GM12878 (cell line): ENCODE data around the gene CACNA1S. TPM values are rescaled to one million over a fixed set of nuclear protein-coding genes. Genes with fewer than 3 reads are reported as not detected.

Source experiments
- ATAC-seq: fragments of 200-7000 bp; cut with Tn5 transposase; 3 replicates; pipeline ENCODE4 v1.9.1; 2020; ENCODE audit warnings: mild to moderate bottlenecking, moderate library complexity
- BruUV-seq: library from RNA; stranded (reverse); fragments of 400-500 nt; replicated peaks from 2 replicates; lab custom pipeline; 2021; lab: Mats Ljungman, UMichigan
- CTCF ChIA-PET: fragments of 300-600 bp; sonication (Branson Sonifier 250); formaldehyde crosslinking; extraction: SDS; loops from one replicate; lab custom pipeline; 2021; ENCODE audit warnings: inconsistent platforms; lab: Yijun Ruan, JAX
- POLR2A ChIA-PET: fragments of 350-600 bp; formaldehyde crosslinking; extraction: SDS; loops from one replicate; lab custom pipeline; 2021; ENCODE audit warnings: inconsistent platforms; lab: Charles Lee
- RAD21 ChIA-PET: fragments of 300-600 bp; sonication (Branson Sonifier 250); formaldehyde crosslinking; loops from one replicate; lab custom pipeline; 2023; ENCODE audit warnings: antibody characterized with exemption; ENCODE audit not compliant: unreplicated experiment; lab: Charles Lee
- SMC1A ChIA-PET: fragments of 300-600 bp; sonication (Branson Sonifier 250); formaldehyde crosslinking; loops from one replicate; lab custom pipeline; 2023; ENCODE audit not compliant: unreplicated experiment, uncharacterized antibody; lab: Charles Lee
- DNase-seq: peaks from one replicate; pipeline ENCODE4 v3.0.0-alpha.2; 2011; ENCODE audit warnings: low read depth, low spot score
- FAIRE-seq: peaks from 3 replicates; lab custom pipeline; 2011; peaks lifted over from hg19 to GRCh38; lab: Jason Lieb, UNC
- H2AFZ ChIP-seq: 2 replicates; pipeline ENCODE4 v1.6.0; 2011; ENCODE audit warnings: low read depth, low read length, control low read depth; ENCODE audit not compliant: control insufficient read depth
- H3K27ac ChIP-seq: 2 replicates; pipeline ENCODE4 v1.5.1; 2011; ENCODE audit warnings: control low read depth; ENCODE audit not compliant: control insufficient read depth, insufficient read depth
- H3K27me3 ChIP-seq, 2 experiments: replicated peaks in 1 of 2; 2 replicates each; pipeline versions ENCODE4 v1.6.0 to v1.6.1; 2011; ENCODE audit warnings: low read length in 1 of 2; ENCODE audit not compliant: control insufficient read depth in 2 of 2, insufficient read depth in 2 of 2
- H3K36me3 ChIP-seq, 2 experiments: 2 replicates each; pipeline ENCODE4 v1.5.1; 2011; ENCODE audit warnings: low read length in 1 of 2; ENCODE audit not compliant: control insufficient read depth in 2 of 2, insufficient read depth in 2 of 2
- H3K4me1 ChIP-seq: 2 replicates; pipeline ENCODE4 v1.6.1; 2011; ENCODE audit warnings: mild to moderate bottlenecking, low read length, moderate library complexity, mixed read lengths; ENCODE audit not compliant: control insufficient read depth, insufficient read depth
- H3K4me2 ChIP-seq: 2 replicates; pipeline ENCODE4 v1.6.0; 2011; ENCODE audit warnings: control low read depth; ENCODE audit not compliant: control insufficient read depth, insufficient read depth
- H3K4me3 ChIP-seq: fragments of 200-600 bp; sonication (generic); 2 replicates; pipeline ENCODE4 v1.5.1; 2016
- H3K79me2 ChIP-seq: 2 replicates; pipeline ENCODE4 v1.6.0; 2011; ENCODE audit warnings: low read length; ENCODE audit not compliant: control insufficient read depth, insufficient read depth
- H3K9ac ChIP-seq: 2 replicates; pipeline ENCODE4 v1.8.0; 2011; ENCODE audit warnings: low read length, control low read depth, mixed read lengths; ENCODE audit not compliant: control insufficient read depth, insufficient read depth
- H3K9me3 ChIP-seq: replicated peaks from 3 replicates; pipeline ENCODE4 v1.5.1; 2011; ENCODE audit warnings: mild to moderate bottlenecking, low read length; ENCODE audit not compliant: control insufficient read depth, insufficient read depth
- H4K20me1 ChIP-seq: 2 replicates; pipeline ENCODE4 v1.6.0; 2011; ENCODE audit not compliant: control insufficient read depth, insufficient read depth
- CHD4 ChIP-seq: fragments of 200-600 bp; sonication (generic); IDR thresholded peaks from 2 replicates; pipeline ENCODE4 v1.6.1; 2016; ENCODE audit warnings: mild to moderate bottlenecking
- EZH2 ChIP-seq: IDR thresholded peaks from 2 replicates; pipeline ENCODE4 v1.6.1; 2012; ENCODE audit warnings: low read depth, mild to moderate bottlenecking, control low read depth, inconsistent platforms, low read length, borderline replicate concordance; ENCODE audit not compliant: control insufficient read depth
- PML ChIP-seq: IDR thresholded peaks from 2 replicates; pipeline ENCODE4 v1.6.1; 2012; ENCODE audit warnings: low read length, inconsistent platforms
- WRNIP1 ChIP-seq: IDR thresholded peaks from 2 replicates; pipeline ENCODE4 v1.6.1; 2011; ENCODE audit warnings: low read depth, low read length, improper control_type of control experiment, borderline replicate concordance
- ZZZ3 ChIP-seq: IDR thresholded peaks from 2 replicates; pipeline ENCODE4 v1.6.1; 2011; ENCODE audit warnings: low read depth; ENCODE audit not compliant: control insufficient read depth, insufficient read length
- WGBS: methylation state at CpG from one replicate; pipeline ENCODE4 v1.1.6; 2016; ENCODE audit warnings: low lambda C conversion rate; ENCODE audit not compliant: insufficient replicate concordance, insufficient coverage; ENCODE audit errors: missing lambda C conversion rate; 5-methylcytosine and 5-hydroxymethylcytosine counted together
- in situ Hi-C: fragments of 300-500 bp; cut with MboI; formaldehyde crosslinking; loops from 9 replicates; pipeline ENCODE4 v1.14.3; 2018; ENCODE audit warnings: mixed read lengths
- intact Hi-C: fragments of 100-400 bp; cut with micrococcal nuclease; formaldehyde crosslinking; loops from one replicate; pipeline ENCODE4 v1.14.2; 2022; ENCODE audit not compliant: unreplicated experiment
- polyA plus RNA-seq, 11 experiments: library from polyadenylated mRNA; depleted of rRNA in 4 of 11; unstranded in 6 of 11; stranded (reverse) in 5 of 11; fragments of >200 nt; fragmentation: Nextera tagmentation in 4 of 11; fragmentation: Illumina TruSeq in 1 of 11; extraction: Ambion mirVana in 4 of 11; extraction: Trizol in 1 of 11; gene quantifications; 1 replicate in 1 of 11; 2 replicates in 10 of 11; pipeline versions ENCODE4 v1.2.1 to v1.2.3, GENCODE V29; 2011 to 2016; ENCODE audit warnings: inconsistent platforms in 2 of 11, missing spikeins in 2 of 11, low read depth in 1 of 11
- total RNA-seq, 4 experiments: library from RNA; depleted of rRNA in 3 of 4; stranded (reverse); fragments of >200 nt in 3 of 4; fragmentation: Illumina TruSeq in 1 of 4; extraction: Trizol in 1 of 4; gene quantifications; 2 replicates each; pipeline versions ENCODE4 v1.2.1 to v1.2.3, GENCODE V29; 2013 to 2021
- TF ChIP-seq, protein P1 (sequence below): IDR thresholded peaks from 2 replicates; pipeline ENCODE4 v1.6.1; 2011; ENCODE audit warnings: borderline replicate concordance, low read depth, mild to moderate bottlenecking, moderate library complexity, mixed read lengths, low read length; ENCODE audit not compliant: insufficient read depth; ENCODE audit errors: extremely low read length
- TF ChIP-seq, protein P2 (sequence below): IDR thresholded peaks from 2 replicates; pipeline ENCODE4 v1.6.1; 2011; ENCODE audit warnings: borderline replicate concordance, low read depth, mild to moderate bottlenecking, moderate library complexity, low read length; ENCODE audit not compliant: insufficient read depth, poor library complexity, severe bottlenecking
- TF ChIP-seq, protein P3 (sequence below): IDR thresholded peaks from 2 replicates; pipeline ENCODE4 v1.6.1; 2011; ENCODE audit warnings: mild to moderate bottlenecking, low read depth, low read length, moderate library complexity; ENCODE audit not compliant: insufficient replicate concordance

Gene CACNA1S
- total and polyA plus RNA-seq, 10 of the 15 experiments (the other 5 are each of a cell fraction or from before 2014, with no cell fraction given) = under 0.01 to 0.04 (median 0.02) TPM; not detected in 6

DNA sequence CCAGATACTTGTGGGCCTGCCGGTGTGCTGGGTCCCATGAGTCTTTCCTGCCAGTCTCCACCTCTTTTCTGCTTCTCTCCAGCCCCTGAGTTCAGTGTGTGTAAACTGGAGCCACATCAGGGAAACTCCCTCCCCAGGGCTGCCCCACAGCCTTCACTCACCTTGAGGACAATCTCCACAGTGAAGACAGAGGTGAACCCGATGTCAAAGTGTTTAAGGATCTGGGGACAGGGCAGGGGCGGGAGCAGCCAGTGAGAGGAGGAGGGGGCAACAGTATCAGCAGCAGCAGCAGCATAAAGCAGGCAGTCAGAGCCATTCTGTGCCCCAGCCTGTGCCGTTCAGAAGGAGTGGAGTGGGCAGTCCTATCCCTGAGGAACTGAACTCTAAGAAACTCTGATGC lies 43.2 kb downstream of the CACNA1S start:
- peak; percentile 25; the same call in 2 of the 3 replicates for ATAC-seq
- peaks cover 2 to 10% of the 10 kb centered on the region in 2 experiments for H3K27me3 ChIP-seq
- BruUV-seq = no TSS peak
- FAIRE-seq = no peak
- intact Hi-C loops = no loop called here
- no peak overlapping the region for H2AFZ ChIP-seq
- H3K79me2 ChIP-seq = no peaks in the 10 kb centered on the region
- ChIA-PET POLR2A (no interaction called here), CTCF (interaction anchor here (1.2 to 1.6 kb wide), 2 partner anchors 46 to 97 kb away, joined by 3 to 5 read pairs; no protein-coding TSS in a partner anchor), SMC1A (no interaction called here), RAD21 (no interaction called here)
- no peaks in the 10 kb centered on the region for H3K4me1 ChIP-seq
- H3K36me3 ChIP-seq = no peaks in the 10 kb centered on the region
- H3K9me3 ChIP-seq = no peaks in the 10 kb centered on the region
- in situ Hi-C loops = no loop called here
- no peak for DNase-seq
- TF ChIP-seq, protein P1, sequence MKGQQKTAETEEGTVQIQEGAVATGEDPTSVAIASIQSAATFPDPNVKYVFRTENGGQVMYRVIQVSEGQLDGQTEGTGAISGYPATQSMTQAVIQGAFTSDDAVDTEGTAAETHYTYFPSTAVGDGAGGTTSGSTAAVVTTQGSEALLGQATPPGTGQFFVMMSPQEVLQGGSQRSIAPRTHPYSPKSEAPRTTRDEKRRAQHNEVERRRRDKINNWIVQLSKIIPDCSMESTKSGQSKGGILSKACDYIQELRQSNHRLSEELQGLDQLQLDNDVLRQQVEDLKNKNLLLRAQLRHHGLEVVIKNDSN = no peak
- no peak for TF ChIP-seq EZH2
- H3K27ac ChIP-seq = no peak overlapping the region
- no peak overlapping the region for H3K9ac ChIP-seq
- WGBS = 21% methylated on average over 4 of the region's 4 CpGs
- H3K4me2 ChIP-seq = no peak overlapping the region
- H3K4me3 ChIP-seq = no peak overlapping the region
- no peaks in the 10 kb centered on the region for H4K20me1 ChIP-seq

DNA sequence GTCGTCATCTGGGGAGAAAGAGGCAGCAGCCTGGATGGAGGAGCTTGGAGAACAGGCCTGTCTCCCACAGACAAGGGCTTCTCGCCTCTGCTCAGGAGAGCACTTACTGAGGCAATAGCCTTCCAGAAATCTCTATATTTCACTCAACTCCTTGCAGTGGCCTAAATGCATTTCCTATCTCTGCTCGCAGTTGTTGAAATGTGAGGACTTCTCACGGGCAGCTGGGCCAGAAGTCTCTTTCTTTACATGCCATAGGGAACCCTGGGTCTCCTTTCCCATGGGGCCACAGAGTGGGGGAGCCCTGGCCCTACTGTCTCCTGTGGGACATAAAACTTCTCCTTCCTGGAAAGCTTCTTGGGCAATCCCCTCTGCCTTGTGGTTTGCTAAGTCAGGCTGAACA lies 45.2 kb downstream of the CACNA1S start:
- SMC1A ChIA-PET = no interaction called here
- in situ Hi-C loops = no loop called here
- no peak overlapping the region for H3K4me3 ChIP-seq
- RAD21 ChIA-PET = no interaction called here
- H3K36me3 ChIP-seq = no peaks in the 10 kb centered on the region
- no peak for ATAC-seq
- CTCF ChIA-PET = interaction anchor here (0.9 kb wide), 1 partner anchor 87 kb away, joined by 3 read pairs; no protein-coding TSS in a partner anchor
- H3K4me2 ChIP-seq = no peak overlapping the region
- 34% methylated on average over 4 of the region's 4 CpGs for WGBS
- H3K27ac ChIP-seq = no peak overlapping the region
- H3K9me3 ChIP-seq = no peaks in the 10 kb centered on the region
- H3K9ac ChIP-seq = no peak overlapping the region
- no peak for DNase-seq
- TF ChIP-seq CHD4 (no peak), PML (no peak), ZZZ3 (no peak), WRNIP1 (no peak)
- TF ChIP-seq, protein P2, sequence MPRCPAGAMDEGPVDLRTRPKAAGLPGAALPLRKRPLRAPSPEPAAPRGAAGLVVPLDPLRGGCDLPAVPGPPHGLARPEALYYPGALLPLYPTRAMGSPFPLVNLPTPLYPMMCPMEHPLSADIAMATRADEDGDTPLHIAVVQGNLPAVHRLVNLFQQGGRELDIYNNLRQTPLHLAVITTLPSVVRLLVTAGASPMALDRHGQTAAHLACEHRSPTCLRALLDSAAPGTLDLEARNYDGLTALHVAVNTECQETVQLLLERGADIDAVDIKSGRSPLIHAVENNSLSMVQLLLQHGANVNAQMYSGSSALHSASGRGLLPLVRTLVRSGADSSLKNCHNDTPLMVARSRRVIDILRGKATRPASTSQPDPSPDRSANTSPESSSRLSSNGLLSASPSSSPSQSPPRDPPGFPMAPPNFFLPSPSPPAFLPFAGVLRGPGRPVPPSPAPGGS = no peak
- TF ChIP-seq, protein P3, sequence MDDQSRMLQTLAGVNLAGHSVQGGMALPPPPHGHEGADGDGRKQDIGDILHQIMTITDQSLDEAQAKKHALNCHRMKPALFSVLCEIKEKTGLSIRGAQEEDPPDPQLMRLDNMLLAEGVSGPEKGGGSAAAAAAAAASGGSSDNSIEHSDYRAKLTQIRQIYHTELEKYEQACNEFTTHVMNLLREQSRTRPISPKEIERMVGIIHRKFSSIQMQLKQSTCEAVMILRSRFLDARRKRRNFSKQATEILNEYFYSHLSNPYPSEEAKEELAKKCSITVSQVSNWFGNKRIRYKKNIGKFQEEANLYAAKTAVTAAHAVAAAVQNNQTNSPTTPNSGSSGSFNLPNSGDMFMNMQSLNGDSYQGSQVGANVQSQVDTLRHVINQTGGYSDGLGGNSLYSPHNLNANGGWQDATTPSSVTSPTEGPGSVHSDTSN = no peak
- no peak overlapping the region for H2AFZ ChIP-seq
- H3K27me3 ChIP-seq = peaks cover 2 to 11% of the 10 kb centered on the region in 2 experiments
- H3K79me2 ChIP-seq = no peaks in the 10 kb centered on the region
- no peak for FAIRE-seq
- no peaks in the 10 kb centered on the region for H4K20me1 ChIP-seq
- BruUV-seq = no TSS peak
- no peaks in the 10 kb centered on the region for H3K4me1 ChIP-seq
- POLR2A ChIA-PET = no interaction called here
- intact Hi-C loops = no loop called here
